NCI-H446 (cell line): ENCODE results near the gene LRRC73.
"Not testable (repeated sequence)": the region's sequence is repeated elsewhere in the genome, so short reads cannot be mapped to it uniquely, and the experiment has no call there.

ENCODE experiments used
- DNase-seq, 2 experiments: peaks; one replicate each; lab custom pipeline; 2025; lab: John Stamatoyannopoulos, UW

LRRC73 gene

GRCh38 chr6:43492673-43493072 lies 17.5 kb downstream of the LRRC73 start:
- DNase-seq: no peak

GRCh38 chr6:43491750-43492661 lies 18.1 kb downstream of the LRRC73 start:
- peak in 1 of 2 experiments; percentile 76 for DNase-seq

GRCh38 chr6:43490523-43490939 lies 19.6 kb downstream of the LRRC73 start:
- no peak for DNase-seq

GRCh38 chr6:43489277-43490072 lies 20.7 kb downstream of the LRRC73 start:
- no peak for DNase-seq

GRCh38 chr6:43488667-43489276 lies 21.4 kb downstream of the LRRC73 start:
- no peak for DNase-seq

- no peak for DNase-seq
Observed at GRCh38 chr6:43481591-43482236, 28.4 kb downstream of the LRRC73 start.

- DNase-seq: no peak
Observed at GRCh38 chr6:43481075-43481474, 29.1 kb downstream of the LRRC73 start.

GRCh38 chr6:43478008-43478372 lies 32.2 kb downstream of the LRRC73 start:
- no peak for DNase-seq

- DNase-seq: peak; percentile 85 to 93
Observed at GRCh38 chr6:43477235-43478007, 32.7 kb downstream of the LRRC73 start, which contains the start of gene TJAP1. TJAP1 (plus strand) TSS chr6:43477570; CDS start chr6:43499002, 21,432 bp downstream.

GRCh38 chr6:43476746-43477145 lies 33.4 kb downstream of the LRRC73 start:
- DNase-seq: no peak

GRCh38 chr6:43475516-43475915 lies 34.6 kb downstream of the LRRC73 start:
- peak in 1 of 2 experiments; percentile 17 for DNase-seq

- DNase-seq: no peak
Observed at GRCh38 chr6:43472515-43472914, 37.6 kb downstream of the LRRC73 start.

- no peak for DNase-seq
Observed at GRCh38 chr6:43471399-43471798, 38.7 kb downstream of the LRRC73 start.

- no peak for DNase-seq
Observed at GRCh38 chr6:43469947-43470346, 40.2 kb downstream of the LRRC73 start.

- DNase-seq: no peak
Observed at GRCh38 chr6:43468748-43469681, 41.1 kb downstream of the LRRC73 start.

GRCh38 chr6:43468240-43468639 lies 41.9 kb downstream of the LRRC73 start:
- DNase-seq: no peak

GRCh38 chr6:43467752-43468151 lies 42.4 kb downstream of the LRRC73 start:
- no peak for DNase-seq

- DNase-seq: not testable (repeated sequence)
Observed at GRCh38 chr6:43467265-43467664, 42.9 kb downstream of the LRRC73 start.

- no peak for DNase-seq
Observed at GRCh38 chr6:43465948-43466347, 44.2 kb downstream of the LRRC73 start.

GRCh38 chr6:43464337-43464736 lies 45.8 kb downstream of the LRRC73 start:
- DNase-seq: no peak
